GM21367 (cell line): Measurements from ENCODE around the gene DLK1.

ENCODE experiments used
- ATAC-seq: cut with Tn5 transposase; IDR thresholded peaks from one replicate; pipeline ENCODE4 v1.9.1; 2021; ENCODE audit not compliant: unreplicated experiment

DLK1 gene

DNA sequence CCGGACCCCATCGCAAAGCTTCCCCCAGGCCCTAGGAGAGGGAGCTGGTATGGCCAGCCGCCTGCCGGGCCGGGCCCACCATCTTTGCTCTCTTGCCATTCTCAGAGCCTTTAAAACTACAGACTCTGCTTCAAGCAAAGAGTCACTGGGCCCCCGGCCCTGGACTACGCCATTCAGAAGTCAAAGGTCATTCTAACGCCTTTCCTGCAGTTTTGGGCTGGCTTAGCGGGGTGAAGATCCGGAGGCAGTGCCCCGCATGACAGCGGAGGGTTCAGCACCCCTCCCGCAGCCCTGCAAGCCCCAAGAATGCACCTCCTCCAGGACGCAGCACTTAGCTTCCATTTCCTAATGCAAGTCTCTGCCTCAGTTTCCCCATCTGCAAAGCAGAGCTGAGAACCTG is 61.0 kb downstream of the DLK1 start:
- ATAC-seq = no peak
